H1 (cell line): ENCODE results near the gene HOXB8. TPM values are rescaled to one million over a fixed set of nuclear protein-coding genes. Genes with fewer than 3 reads are reported as not detected.
A peak's percentile ranks its signal among the peaks of the same experiment; 100 is the strongest.

Source experiments
- CTCF ChIA-PET: fragments of 300-600 bp; sonication (Branson Sonifier 250); formaldehyde crosslinking; loops from one replicate; lab custom pipeline; 2021; ENCODE audit not compliant: partially characterized antibody; lab: Charles Lee
- POLR2A ChIA-PET: fragments of 300-600 bp; sonication (Branson Sonifier 250); formaldehyde crosslinking; loops from one replicate; lab custom pipeline; 2021; ENCODE audit warnings: inconsistent platforms; ENCODE audit not compliant: partially characterized antibody; lab: Charles Lee
- DNase-seq, 2 experiments: peaks; one replicate each; pipeline versions ENCODE4 v3.0.0 to v3.0.0-alpha.2; 2010 to 2022; ENCODE audit warnings: low spot score in 2 of 2, low read depth in 1 of 2, mixed read lengths in 1 of 2
- FAIRE-seq: peaks from 2 replicates; lab custom pipeline; 2011; peaks lifted over from hg19 to GRCh38; lab: Jason Lieb, UNC
- H2AFZ ChIP-seq: 2 replicates; pipeline ENCODE4 v1.8.1; 2012; ENCODE audit warnings: low read length, inconsistent platforms
- H2AK5ac ChIP-seq: 2 replicates; pipeline ENCODE4 v1.6.1; 2013; ENCODE audit warnings: low read depth, low read length
- H2BK120ac ChIP-seq: replicated peaks from 2 replicates; pipeline ENCODE3; 2013; ENCODE audit warnings: low read depth, low read length, inconsistent platforms
- H2BK12ac ChIP-seq: 2 replicates; pipeline ENCODE4 v1.6.1; 2013; ENCODE audit warnings: low read depth, low read length
- H2BK15ac ChIP-seq: 2 replicates; pipeline ENCODE4 v1.6.1; 2013; ENCODE audit warnings: low read length
- H2BK20ac ChIP-seq: 2 replicates; pipeline ENCODE4 v1.6.1; 2013; ENCODE audit warnings: low read length
- H2BK5ac ChIP-seq: 2 replicates; pipeline ENCODE4 v1.6.1; 2013; ENCODE audit warnings: low read depth, low read length
- H3K14ac ChIP-seq: 2 replicates; pipeline ENCODE4 v1.6.1; 2013; ENCODE audit warnings: inconsistent platforms; ENCODE audit not compliant: insufficient read length
- H3K18ac ChIP-seq: 2 replicates; pipeline ENCODE4 v1.6.1; 2013; ENCODE audit warnings: low read length; ENCODE audit errors: extremely low read depth
- H3K23ac ChIP-seq: 2 replicates; pipeline ENCODE4 v1.6.1; 2013; ENCODE audit warnings: inconsistent platforms; ENCODE audit not compliant: insufficient read length
- H3K23me2 ChIP-seq: 2 replicates; pipeline ENCODE4 v1.6.1; 2013; ENCODE audit warnings: low read depth, low read length
- H3K27ac ChIP-seq: 2 replicates; pipeline ENCODE4 v1.6.1; 2011; ENCODE audit warnings: low read depth, low read length, inconsistent platforms
- H3K27me3 ChIP-seq, 4 experiments: replicated peaks in 1 of 4; 1 replicate in 1 of 4; 2 replicates in 3 of 4; pipeline versions ENCODE4 v1.6.1 to v1.8.1; 2011 to 2013; ENCODE audit warnings: low read length in 3 of 4, mild to moderate bottlenecking in 3 of 4, inconsistent platforms in 2 of 4, mixed read lengths in 2 of 4, moderate library complexity in 1 of 4; ENCODE audit not compliant: control insufficient read depth in 3 of 4, insufficient read depth in 3 of 4; ENCODE audit errors: extremely low read depth in 1 of 4
- H3K36me3 ChIP-seq, 4 experiments: 2 replicates each; pipeline versions ENCODE4 v1.6.1 to v1.8.1; 2011 to 2013; ENCODE audit warnings: mild to moderate bottlenecking in 4 of 4, low read length in 3 of 4, moderate library complexity in 2 of 4, control low read depth in 1 of 4, inconsistent platforms in 1 of 4; ENCODE audit not compliant: insufficient read depth in 4 of 4, control insufficient read depth in 2 of 4
- H3K4ac ChIP-seq: replicated peaks from 2 replicates; pipeline ENCODE3; 2013; ENCODE audit warnings: low read length, low read depth, mixed read lengths, inconsistent platforms; ENCODE audit not compliant: insufficient read length
- H3K4me1 ChIP-seq, 4 experiments: replicated peaks in 1 of 4; 1 replicate in 1 of 4; 2 replicates in 3 of 4; pipeline versions ENCODE4 v1.6.1 to v1.8.1; 2011 to 2013; ENCODE audit warnings: low read length in 3 of 4, inconsistent platforms in 2 of 4, mixed read lengths in 1 of 4; ENCODE audit not compliant: insufficient read depth in 4 of 4, control insufficient read depth in 3 of 4
- H3K4me2 ChIP-seq, 2 experiments: 2 replicates each; pipeline versions ENCODE4 v1.6.1 to v1.8.1; 2011 to 2013; ENCODE audit warnings: low read depth in 2 of 2, low read length in 2 of 2, control low read depth in 1 of 2, inconsistent platforms in 1 of 2, mild to moderate bottlenecking in 1 of 2; ENCODE audit not compliant: insufficient read depth in 1 of 2
- H3K4me3 ChIP-seq, 4 experiments: fragments of 200-600, 300-600 bp in 1 of 4; sonication (generic), shearing (Covaris generic), sonication (Bioruptor Twin) in 1 of 4; 2 replicates each; pipeline versions ENCODE4 v1.5.1 to v1.8.1; 2011 to 2016; ENCODE audit warnings: low read length in 4 of 4, low read depth in 3 of 4, control low read depth in 2 of 4, inconsistent platforms in 2 of 4, mild to moderate bottlenecking in 2 of 4, mixed read lengths in 1 of 4, moderate library complexity in 1 of 4; ENCODE audit not compliant: insufficient read depth in 2 of 4; ENCODE audit errors: extremely low read depth in 1 of 4
- H3K56ac ChIP-seq: replicated peaks from 2 replicates; pipeline ENCODE3; 2013; ENCODE audit warnings: low read depth, mild to moderate bottlenecking, mixed read lengths, low read length, inconsistent platforms; ENCODE audit not compliant: insufficient read length
- H3K79me1 ChIP-seq: 2 replicates; pipeline ENCODE4 v1.6.1; 2013; ENCODE audit warnings: low read depth, low read length, control low read depth
- H3K79me2 ChIP-seq, 2 experiments: 2 replicates each; pipeline versions ENCODE4 v1.6.1 to v1.8.1; 2012 to 2013; ENCODE audit warnings: low read length in 2 of 2, mild to moderate bottlenecking in 2 of 2, inconsistent platforms in 1 of 2; ENCODE audit not compliant: insufficient read depth in 2 of 2, control insufficient read depth in 1 of 2
- H3K9ac ChIP-seq, 4 experiments: replicated peaks in 1 of 4; 1 replicate in 1 of 4; 2 replicates in 3 of 4; pipeline versions ENCODE4 v1.6.1 to v1.8.1; 2011 to 2013; ENCODE audit warnings: low read depth in 3 of 4, low read length in 3 of 4, control low read depth in 2 of 4, mild to moderate bottlenecking in 2 of 4, moderate library complexity in 2 of 4, inconsistent platforms in 1 of 4; ENCODE audit errors: extremely low read depth in 1 of 4
- H3K9me3 ChIP-seq, 2 experiments: 2 replicates each; pipeline versions ENCODE4 v1.6.1 to v1.8.1; 2012 to 2013; ENCODE audit warnings: mild to moderate bottlenecking in 2 of 2, moderate library complexity in 2 of 2, control low read depth in 1 of 2, inconsistent platforms in 1 of 2, low read depth in 1 of 2, low read length in 1 of 2, mixed read lengths in 1 of 2; ENCODE audit not compliant: insufficient read depth in 2 of 2
- H4K20me1 ChIP-seq, 2 experiments: replicated peaks in 1 of 2; 2 replicates each; pipeline versions ENCODE3 to v1.8.1; 2011 to 2013; ENCODE audit warnings: inconsistent platforms in 2 of 2, low read length in 2 of 2, mild to moderate bottlenecking in 1 of 2; ENCODE audit not compliant: insufficient read depth in 2 of 2, control insufficient read depth in 1 of 2
- H4K5ac ChIP-seq: 2 replicates; pipeline ENCODE4 v1.6.1; 2013; ENCODE audit warnings: low read length, low read depth, mixed read lengths, inconsistent platforms; ENCODE audit not compliant: insufficient read length
- H4K8ac ChIP-seq: 2 replicates; pipeline ENCODE4 v1.8.0; 2013; ENCODE audit warnings: mild to moderate bottlenecking, moderate library complexity, low read length, inconsistent platforms; ENCODE audit not compliant: insufficient read depth; ENCODE audit errors: extremely low read depth
- H4K91ac ChIP-seq: replicated peaks from 2 replicates; pipeline ENCODE3; 2013; ENCODE audit warnings: low read length, mixed read lengths, inconsistent platforms; ENCODE audit not compliant: insufficient read length
- BACH1 ChIP-seq: IDR thresholded peaks from 2 replicates; pipeline ENCODE4 v1.6.1; 2012; ENCODE audit warnings: low read length, improper control_type of control experiment
- CHD1 ChIP-seq: IDR thresholded peaks from 2 replicates; pipeline ENCODE4 v1.6.1; 2012; ENCODE audit warnings: low read depth, low read length, improper control_type of control experiment
- EP300 ChIP-seq, 2 experiments: IDR thresholded peaks; 1 replicate in 1 of 2; 2 replicates in 1 of 2; pipeline ENCODE4 v1.6.1; 2011 to 2012; ENCODE audit warnings: low read depth in 2 of 2, low read length in 2 of 2, mild to moderate bottlenecking in 2 of 2, borderline replicate concordance in 1 of 2, inconsistent platforms in 1 of 2, moderate library complexity in 1 of 2
- EZH2 ChIP-seq: fragments of 200-600 bp; sonication (generic); IDR thresholded peaks from 2 replicates; pipeline ENCODE4 v1.7.1; 2012; ENCODE audit warnings: low read depth, mild to moderate bottlenecking, moderate library complexity, low read length, inconsistent platforms; ENCODE audit not compliant: severe bottlenecking
- FOSL1 ChIP-seq: IDR thresholded peaks from 2 replicates; pipeline ENCODE4 v1.6.1; 2011; ENCODE audit warnings: mild to moderate bottlenecking, low read depth, low read length, moderate library complexity; ENCODE audit not compliant: insufficient read depth
- JUN ChIP-seq: IDR thresholded peaks from 2 replicates; pipeline ENCODE4 v1.6.1; 2011; ENCODE audit warnings: low read depth, mild to moderate bottlenecking, improper control_type of control experiment, low read length
- POLR2A ChIP-seq, 2 experiments: IDR thresholded peaks; 1 replicate in 1 of 2; 2 replicates in 1 of 2; pipeline ENCODE4 v1.6.1; 2011; ENCODE audit warnings: low read depth in 2 of 2, low read length in 2 of 2, mild to moderate bottlenecking in 2 of 2; ENCODE audit errors: control extremely low read depth in 1 of 2
- RNF2 ChIP-seq: fragments of 200-900, 300-1000 bp; sonication (generic); IDR thresholded peaks from 2 replicates; pipeline ENCODE4 v1.7.1; 2016; ENCODE audit warnings: borderline replicate concordance, low read depth, mild to moderate bottlenecking, antibody characterized with exemption, low read length; ENCODE audit not compliant: poor library complexity, severe bottlenecking; ENCODE audit errors: missing control alignments
- SAP30 ChIP-seq: fragments of 300-600 bp; sonication (generic); IDR thresholded peaks from 2 replicates; pipeline ENCODE4 v1.7.1; 2012; ENCODE audit warnings: low read length, moderate library complexity, mild to moderate bottlenecking, inconsistent platforms; ENCODE audit not compliant: insufficient read depth, insufficient replicate concordance
- SUZ12 ChIP-seq: fragments of 200-600 bp; sonication (generic); IDR thresholded peaks from 2 replicates; pipeline ENCODE4 v1.6.1; 2012; ENCODE audit warnings: mild to moderate bottlenecking, inconsistent platforms, low read length, moderate library complexity, mixed read lengths
- TCF12 ChIP-seq: IDR thresholded peaks from 2 replicates; pipeline ENCODE4 v1.6.1; 2011; ENCODE audit warnings: low read depth, mild to moderate bottlenecking, low read length
- TEAD4 ChIP-seq: IDR thresholded peaks from 2 replicates; pipeline ENCODE4 v1.6.1; 2012; ENCODE audit warnings: low read depth, low read length, inconsistent platforms, mixed read lengths
- WGBS, 2 experiments: shearing (Covaris generic) in 1 of 2; methylation state at CpG; one replicate each; pipeline versions ENCODE4 v1.1.6 to v1.1.7; 2013 to 2015; ENCODE audit warnings: low lambda C conversion rate in 2 of 2, mixed read lengths in 2 of 2, inconsistent platforms in 1 of 2, low coverage in 1 of 2, missing lambda C conversion rate in 1 of 2; ENCODE audit not compliant: insufficient replicate concordance in 2 of 2, insufficient coverage in 1 of 2, insufficient read length in 1 of 2; ENCODE audit errors: extremely low coverage in 1 of 2, missing lambda C conversion rate in 1 of 2; 5-methylcytosine and 5-hydroxymethylcytosine counted together
- polyA plus RNA-seq, 7 experiments: library from polyadenylated mRNA; depleted of rRNA in 3 of 7; stranded (reverse) in 5 of 7; unstranded in 2 of 7; fragments of >200 nt in 5 of 7; fragments of 200-250 nt in 2 of 7; gene quantifications; 1 replicate in 5 of 7; 2 replicates in 1 of 7; 4 replicates in 1 of 7; pipeline versions ENCODE4 v1.2.1 to v1.2.3, GENCODE V29; 2011 to 2013; ENCODE audit warnings: missing spikeins in 2 of 7, mixed read lengths in 2 of 7
- total RNA-seq: library from RNA; stranded (reverse); fragmentation: NEBNext Ultra II Directional; extraction: Animal tissue kit (Norgen Biotek cat#: 25700); gene quantifications from 2 replicates; pipeline ENCODE4 v1.2.1, GENCODE V29; 2021

The HOXB8 gene
- total and polyA plus RNA-seq, 2 of the 8 experiments (the other 6 are each of a cell fraction or from before 2014, with no cell fraction given), result not detected

- no peak overlapping the region for H2BK15ac ChIP-seq
- POLR2A ChIA-PET, result no interaction called here
- FAIRE-seq (no peak), DNase-seq (no peak)
- H3K27me3 ChIP-seq, result peaks cover 97 to 100% (median 99%) of the 10 kb centered on the region in 4 experiments
- 6% methylated on average over 16 of the region's 21 CpGs; no CpG with 5 or more reads in 1 of the 2 experiments for WGBS, 2 experiments
- no peak overlapping the region for H2BK12ac ChIP-seq
- H3K14ac ChIP-seq, result no peak overlapping the region
- H4K8ac ChIP-seq, result no peak overlapping the region
- H4K5ac ChIP-seq, result no peak overlapping the region
- H3K36me3 ChIP-seq, result peaks cover 0 to 3% (median 0%) of the 10 kb centered on the region in 4 experiments; a peak in 1 of 8 replicates
- no peak overlapping the region for H3K4ac ChIP-seq
- no peaks in the 10 kb centered on the region for H3K79me2 ChIP-seq
- no peaks in the 10 kb centered on the region for H3K79me1 ChIP-seq
- H3K9ac ChIP-seq, result no peak overlapping the region
- no peak overlapping the region for H2AFZ ChIP-seq
- no peak overlapping the region for H3K27ac ChIP-seq
- H3K23ac ChIP-seq, result no peak overlapping the region
- H2BK5ac ChIP-seq, result no peak overlapping the region
- no peak overlapping the region for H4K91ac ChIP-seq
- H3K56ac ChIP-seq, result no peak overlapping the region
- H3K4me3 ChIP-seq, result no peak overlapping the region
- H2AK5ac ChIP-seq, result no peak overlapping the region
- H3K4me2 ChIP-seq, result no peak overlapping the region
- H2BK20ac ChIP-seq, result no peak overlapping the region
- CTCF ChIA-PET, result interaction anchor here (0.6 to 0.9 kb wide), 3 partner anchors 67 to 720 kb away, joined by 3 read pairs; no protein-coding TSS in a partner anchor
- no peak overlapping the region for H2BK120ac ChIP-seq
- H3K4me1 ChIP-seq, result peaks cover 0 to 3% (median 0%) of the 10 kb centered on the region in 4 experiments; a peak in 2 of 7 replicates
- H3K18ac ChIP-seq, result no peak overlapping the region
- no peaks in the 10 kb centered on the region for H3K9me3 ChIP-seq
- H3K23me2 ChIP-seq, result no peaks in the 10 kb centered on the region; the same call in 1 of the 2 replicates
- H4K20me1 ChIP-seq, result peaks cover 25 to 55% of the 10 kb centered on the region in 2 experiments
- no peak for TF ChIP-seq FOSL1
- no peak for TF ChIP-seq SAP30
- TF ChIP-seq RNF2, result peak; percentile 76
- TF ChIP-seq POLR2A (IDR thresholded peaks at IDR 0.05; ENCODE audit: control extremely low read depth in 1 of 2, low read depth in 2 of 2, low read length in 2 of 2), result no peak
- peak; percentile 79 for TF ChIP-seq EZH2
- no peak for TF ChIP-seq BACH1
- 0 out of 2 replicates have a peak, but pooled peaks have one; percentile 16 for TF ChIP-seq TEAD4
- no peak for TF ChIP-seq TCF12
- no peak for TF ChIP-seq JUN
- TF ChIP-seq EP300 (IDR thresholded peaks at IDR 0.05; ENCODE audit: borderline replicate concordance in 1 of 2, low read depth in 2 of 2, low read length in 2 of 2), result no peak
- TF ChIP-seq SUZ12, result peak; percentile 72; the same call in 1 of the 2 replicates
- TF ChIP-seq CHD1, result no peak
Measured at GRCh38 chr17:48603959-48604769, 10.9 kb downstream of the HOXB8 start.
